HFF-Myc (cell line): ENCODE results near the gene RRAS2.

ENCODE experiments used
- DNase-seq: peaks from one replicate; pipeline ENCODE4 v3.0.0-alpha.2; 2011; ENCODE audit warnings: low read depth; ENCODE audit errors: extremely low read depth
- H3K4me3 ChIP-seq: replicated peaks from 2 replicates; pipeline ENCODE4 v1.5.1; 2011; ENCODE audit warnings: low read depth, mild to moderate bottlenecking, control low read depth, low read length
- TF ChIP-seq, protein P1 (sequence below): IDR thresholded peaks from 2 replicates; pipeline ENCODE4 v1.5.1; 2012; ENCODE audit warnings: mild to moderate bottlenecking, low read depth, low read length, control low read depth; ENCODE audit errors: missing control alignments

RRAS2 gene

DNA sequence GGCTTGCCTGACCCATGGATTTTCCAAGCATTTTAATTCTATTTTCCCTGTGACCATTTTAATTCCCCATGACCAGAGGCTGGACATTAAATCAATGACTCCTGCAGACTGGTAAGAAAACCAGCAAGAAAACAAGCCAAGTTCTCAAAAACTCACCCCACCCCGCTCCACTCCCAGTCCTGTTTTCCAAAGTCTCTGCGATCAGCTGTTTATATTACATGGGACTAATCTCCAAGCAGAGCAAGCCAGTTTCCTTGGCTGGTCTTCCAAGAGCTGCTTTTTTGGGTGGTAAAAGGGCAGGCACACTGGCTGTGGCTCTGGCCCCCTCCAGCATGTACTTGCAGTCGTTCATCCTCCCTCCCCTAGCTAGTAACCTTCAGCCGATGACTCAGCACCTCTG lies 97.9 kb downstream of the RRAS2 start:
- TF ChIP-seq, protein P1, sequence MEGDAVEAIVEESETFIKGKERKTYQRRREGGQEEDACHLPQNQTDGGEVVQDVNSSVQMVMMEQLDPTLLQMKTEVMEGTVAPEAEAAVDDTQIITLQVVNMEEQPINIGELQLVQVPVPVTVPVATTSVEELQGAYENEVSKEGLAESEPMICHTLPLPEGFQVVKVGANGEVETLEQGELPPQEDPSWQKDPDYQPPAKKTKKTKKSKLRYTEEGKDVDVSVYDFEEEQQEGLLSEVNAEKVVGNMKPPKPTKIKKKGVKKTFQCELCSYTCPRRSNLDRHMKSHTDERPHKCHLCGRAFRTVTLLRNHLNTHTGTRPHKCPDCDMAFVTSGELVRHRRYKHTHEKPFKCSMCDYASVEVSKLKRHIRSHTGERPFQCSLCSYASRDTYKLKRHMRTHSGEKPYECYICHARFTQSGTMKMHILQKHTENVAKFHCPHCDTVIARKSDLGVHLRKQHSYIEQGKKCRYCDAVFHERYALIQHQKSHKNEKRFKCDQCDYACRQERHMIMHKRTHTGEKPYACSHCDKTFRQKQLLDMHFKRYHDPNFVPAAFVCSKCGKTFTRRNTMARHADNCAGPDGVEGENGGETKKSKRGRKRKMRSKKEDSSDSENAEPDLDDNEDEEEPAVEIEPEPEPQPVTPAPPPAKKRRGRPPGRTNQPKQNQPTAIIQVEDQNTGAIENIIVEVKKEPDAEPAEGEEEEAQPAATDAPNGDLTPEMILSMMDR, result no peak
- no peak overlapping the region for H3K4me3 ChIP-seq
- no peak for DNase-seq

DNA sequence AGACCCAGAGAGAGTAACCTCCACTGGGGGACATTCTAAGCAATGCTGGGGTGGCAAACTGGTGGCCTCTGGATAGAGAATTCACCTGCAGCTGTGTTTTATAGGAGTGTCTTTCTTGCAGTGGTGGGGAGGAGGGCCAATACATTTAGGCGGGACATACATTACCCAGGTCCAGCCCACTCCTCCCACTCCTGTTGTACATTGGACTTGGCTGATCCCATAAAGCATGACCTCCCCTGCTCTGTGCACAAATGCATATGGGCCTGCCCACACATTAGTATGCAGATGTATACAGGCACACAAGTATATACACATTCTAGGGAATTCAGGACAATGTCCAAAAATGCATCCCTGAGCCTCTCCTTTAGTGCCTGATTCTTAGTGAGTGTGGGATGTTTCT lies 99.1 kb downstream of the RRAS2 start:
- no peak overlapping the region for H3K4me3 ChIP-seq
- no peak for DNase-seq
- TF ChIP-seq, protein P1, result no peak

DNA sequence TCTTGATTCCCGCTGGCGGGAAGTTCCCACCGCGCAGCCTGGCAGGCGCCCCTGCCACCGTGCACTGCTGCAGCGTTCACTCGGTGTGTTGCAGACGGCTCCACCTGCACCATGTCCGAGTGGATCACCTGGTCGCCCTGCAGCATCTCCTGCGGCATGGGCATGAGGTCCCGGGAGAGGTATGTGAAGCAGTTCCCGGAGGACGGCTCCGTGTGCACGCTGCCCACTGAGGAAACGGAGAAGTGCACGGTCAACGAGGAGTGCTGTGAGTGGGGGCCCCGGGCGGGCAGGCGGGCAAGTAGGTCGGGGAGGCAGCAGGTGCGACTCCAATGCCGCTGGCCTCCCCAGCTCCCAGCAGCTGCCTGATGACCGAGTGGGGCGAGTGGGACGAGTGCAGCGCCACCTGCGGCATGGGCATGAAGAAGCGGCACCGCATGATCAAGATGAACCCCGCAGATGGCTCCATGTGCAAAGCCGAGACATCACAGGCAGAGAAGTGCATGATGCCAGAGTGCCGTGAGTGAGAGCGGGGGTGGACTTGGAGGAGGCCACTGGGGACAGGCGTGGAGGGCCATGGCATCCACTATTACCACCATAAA lies 99.7 kb downstream of the RRAS2 start:
- no peak overlapping the region for H3K4me3 ChIP-seq
- no peak for DNase-seq
- TF ChIP-seq, protein P1, result no peak

DNA sequence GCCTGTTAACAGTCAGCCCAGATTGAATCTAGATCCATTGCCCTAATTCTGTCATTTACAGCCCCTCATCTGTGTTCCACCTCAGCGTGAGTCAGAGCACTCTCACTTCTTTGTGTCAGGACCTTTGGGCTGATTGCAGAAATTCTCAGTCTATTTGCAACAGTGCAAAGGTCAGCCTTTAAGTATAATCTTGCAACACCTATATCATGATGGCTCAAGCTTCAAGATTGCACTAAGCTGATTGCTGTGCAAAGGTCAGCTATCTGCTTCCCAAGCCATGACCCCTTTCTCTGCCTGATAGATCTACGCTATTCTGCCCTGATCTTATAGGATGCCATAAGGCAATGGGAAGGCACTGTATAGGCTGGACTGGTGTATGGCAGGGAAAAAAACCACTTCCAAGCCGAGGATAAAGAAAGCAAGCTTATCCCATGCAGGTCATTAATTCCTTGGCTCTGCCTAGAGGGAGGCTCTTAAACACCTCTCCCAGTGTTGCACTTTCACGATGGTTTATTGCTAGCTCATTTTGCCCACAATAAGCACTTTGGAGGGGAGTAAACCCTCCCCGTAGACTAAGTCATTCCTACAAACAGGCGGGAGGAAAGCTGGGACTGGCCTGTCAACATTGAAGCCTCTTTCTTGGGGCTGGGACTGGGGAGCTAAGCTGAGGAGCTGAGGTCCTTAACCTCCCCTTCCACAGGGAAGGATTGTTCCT lies 100.6 kb downstream of the RRAS2 start:
- TF ChIP-seq, protein P1, result no peak
- DNase-seq, result no peak
- no peak overlapping the region for H3K4me3 ChIP-seq

DNA sequence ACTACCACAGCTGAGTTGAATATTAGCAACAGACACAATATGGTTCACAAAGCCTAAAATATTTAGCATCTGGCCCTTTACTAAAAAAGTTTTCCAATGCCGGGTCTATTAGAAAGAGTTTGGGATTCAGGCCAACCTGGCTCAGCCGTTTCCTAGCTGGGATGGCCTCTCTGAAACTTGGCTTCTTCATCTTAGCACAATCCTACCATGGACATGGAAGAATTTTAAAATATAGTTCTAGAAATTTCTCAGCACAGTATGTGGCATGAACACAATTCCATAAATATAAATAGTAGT lies 103.8 kb downstream of the RRAS2 start:
- no peak for DNase-seq
- H3K4me3 ChIP-seq, result no peak overlapping the region
- TF ChIP-seq, protein P1, result no peak

DNA sequence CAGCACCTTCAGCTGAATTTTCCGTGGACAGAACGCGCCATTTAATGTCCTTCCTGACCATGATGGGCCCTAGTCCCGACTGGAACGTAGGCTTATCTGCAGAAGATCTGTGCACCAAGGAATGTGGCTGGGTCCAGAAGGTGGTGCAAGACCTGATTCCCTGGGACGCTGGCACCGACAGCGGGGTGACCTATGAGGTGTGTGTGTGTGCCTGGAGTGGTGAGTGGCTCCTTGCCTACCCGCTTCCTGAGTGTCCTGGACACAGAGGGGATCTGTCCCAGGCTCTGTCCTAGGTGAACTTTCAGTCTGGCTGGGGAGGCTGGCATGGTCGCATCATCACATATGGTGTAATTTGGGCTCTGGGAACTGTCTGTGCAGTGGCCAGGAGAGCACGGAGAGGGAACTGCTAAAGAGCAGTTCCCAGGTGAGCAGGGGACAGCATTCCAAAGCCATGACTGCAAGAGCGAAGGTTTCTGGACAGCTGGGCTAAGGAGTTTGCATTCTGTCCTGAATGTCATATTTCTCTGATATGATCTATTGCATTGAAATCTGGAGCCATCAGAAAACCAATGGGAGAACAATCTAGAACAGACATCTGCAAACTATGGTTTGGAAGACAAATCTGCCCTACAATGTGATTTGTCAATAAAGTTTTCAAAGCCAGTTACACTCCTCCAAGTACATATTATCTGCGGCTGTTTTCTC lies 104.3 kb downstream of the RRAS2 start:
- no peak overlapping the region for H3K4me3 ChIP-seq
- TF ChIP-seq, protein P1, result no peak
- DNase-seq, result no peak

DNA sequence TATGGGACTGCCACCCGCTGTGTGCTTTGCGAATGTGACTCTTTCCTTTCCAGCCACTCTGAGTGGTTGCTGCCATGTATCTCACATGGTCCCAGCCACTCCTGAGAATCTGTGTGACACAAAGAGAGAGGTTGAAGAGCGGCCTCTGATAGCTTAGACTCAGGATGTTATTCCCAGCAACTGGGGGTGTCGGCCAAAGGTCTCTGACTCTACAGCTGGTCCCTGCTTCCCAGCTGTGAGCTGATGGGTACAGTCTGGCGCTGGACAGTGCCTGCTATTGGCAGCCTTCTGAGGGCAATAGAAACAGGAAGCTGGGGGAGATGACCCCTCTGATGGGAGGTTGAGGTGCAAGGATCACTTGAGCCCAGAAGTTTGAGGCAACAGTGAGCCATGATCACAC lies 105.1 kb downstream of the RRAS2 start:
- no peak overlapping the region for H3K4me3 ChIP-seq
- TF ChIP-seq, protein P1, result no peak
- DNase-seq, result no peak
